NCI-H748 treated with DMSO at 0.1 percent for 48 hours (cell line): ENCODE results near the gene SPINK14.

Experiments used
- DNase-seq: peaks from one replicate; lab custom pipeline; 2025; lab: John Stamatoyannopoulos, UW

Gene SPINK14

GRCh38 chr5:148201151-148201550 is 32.8 kb downstream of the SPINK14 start:
- no peak for DNase-seq

GRCh38 chr5:148202531-148203203 is 34.3 kb downstream of the SPINK14 start, which contains the start of gene SPINK6:
SPINK6 (plus strand) TSS chr5:148203042; CDS start chr5:148203097, 55 bp downstream.
- no peak for DNase-seq

- no peak for DNase-seq
These were observed 36.9 kb downstream of the SPINK14 start for GRCh38 chr5:148205044-148205806.

- no peak for DNase-seq
These were observed 37.5 kb downstream of the SPINK14 start for GRCh38 chr5:148205865-148206264.

GRCh38 chr5:148206620-148207019 is 38.3 kb downstream of the SPINK14 start:
- DNase-seq, result no peak

- DNase-seq, result no peak
These were observed 39.9 kb downstream of the SPINK14 start for GRCh38 chr5:148208226-148208625.

GRCh38 chr5:148209151-148209770 is 40.9 kb downstream of the SPINK14 start:
- no peak for DNase-seq

GRCh38 chr5:148214665-148215185 is 46.4 kb downstream of the SPINK14 start:
- no peak for DNase-seq

- DNase-seq, result no peak
These were observed 53.2 kb downstream of the SPINK14 start for GRCh38 chr5:148221508-148221907.

- no peak for DNase-seq
These were observed 55.9 kb downstream of the SPINK14 start for GRCh38 chr5:148224117-148224742.
